ENCODE measurements around the gene SLC22A2.
A peak's percentile ranks its signal among the peaks of the same experiment; 100 is the strongest.

Gene SLC22A2

DNA sequence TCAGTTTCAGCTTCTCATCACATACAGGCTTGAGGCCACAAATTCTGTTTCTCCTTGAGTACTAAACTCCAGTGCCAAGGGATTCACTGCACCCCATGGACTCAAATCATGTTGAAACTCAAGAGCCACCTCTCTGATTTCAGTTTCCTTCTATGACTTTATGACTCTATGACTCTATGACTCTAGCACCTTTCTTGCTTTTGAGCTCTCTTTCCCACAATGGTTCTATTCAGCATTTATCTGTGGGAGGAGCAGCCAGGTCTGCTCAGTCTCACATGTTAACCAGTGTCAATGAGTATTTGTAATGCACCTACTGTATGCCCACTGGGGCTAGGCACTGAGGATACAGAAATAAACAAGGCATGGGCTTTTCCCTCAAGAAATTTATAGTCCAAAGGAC lies 14.6 kb upstream of the SLC22A2 start:
- DNase-seq, result no peak

DNA sequence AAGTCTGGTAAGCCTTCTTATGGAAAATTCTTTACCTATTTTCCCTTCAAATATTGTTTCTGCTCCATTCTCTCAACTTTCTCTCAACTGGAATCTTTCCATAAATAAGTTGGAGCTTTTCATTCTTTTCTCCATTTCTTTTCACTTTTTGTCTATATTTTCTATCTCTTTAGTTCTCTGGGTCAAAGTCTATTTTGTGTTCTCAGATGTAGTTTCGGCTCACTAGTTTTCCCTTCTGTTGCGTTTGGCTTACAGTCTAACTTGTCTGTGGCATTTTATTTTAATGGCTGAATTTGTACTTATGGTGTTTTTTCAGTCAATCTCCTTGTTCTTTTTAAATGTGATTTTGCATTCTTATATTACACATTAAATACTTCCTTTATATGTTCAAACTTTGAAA lies 14.1 kb upstream of the SLC22A2 start:
- DNase-seq, result no peak

GRCh38 chr6:160270347-160270746 lies 11.7 kb upstream of the SLC22A2 start:
- DNase-seq, result peak; percentile 43

- DNase-seq, result no peak
These were observed 11.2 kb upstream of the SLC22A2 start for GRCh38 chr6:160269771-160270170.

DNA sequence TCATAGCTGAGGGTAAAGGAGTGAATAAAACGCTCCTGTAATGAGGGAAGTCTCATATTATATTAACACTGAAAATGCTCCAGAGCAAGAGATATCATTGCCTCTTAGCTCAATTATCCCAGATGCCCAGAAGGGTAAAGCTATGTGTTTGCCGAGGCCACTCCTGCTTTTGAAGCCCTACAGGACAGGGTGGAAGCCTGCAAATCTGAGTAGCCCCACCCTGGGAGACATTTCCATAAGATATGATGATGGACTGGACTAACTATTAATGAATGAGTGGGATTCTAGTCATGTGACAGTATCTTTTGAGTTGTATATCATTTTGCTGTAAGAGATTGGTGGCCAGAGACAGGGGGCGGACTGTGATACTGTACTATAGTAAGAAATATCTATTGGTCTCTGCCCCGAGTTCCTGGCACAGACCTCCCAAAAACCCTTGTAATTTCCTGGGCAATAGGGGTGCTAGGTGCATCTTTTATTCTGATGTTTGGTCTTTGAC lies 10.5 kb upstream of the SLC22A2 start:
- no peak for DNase-seq

DNA sequence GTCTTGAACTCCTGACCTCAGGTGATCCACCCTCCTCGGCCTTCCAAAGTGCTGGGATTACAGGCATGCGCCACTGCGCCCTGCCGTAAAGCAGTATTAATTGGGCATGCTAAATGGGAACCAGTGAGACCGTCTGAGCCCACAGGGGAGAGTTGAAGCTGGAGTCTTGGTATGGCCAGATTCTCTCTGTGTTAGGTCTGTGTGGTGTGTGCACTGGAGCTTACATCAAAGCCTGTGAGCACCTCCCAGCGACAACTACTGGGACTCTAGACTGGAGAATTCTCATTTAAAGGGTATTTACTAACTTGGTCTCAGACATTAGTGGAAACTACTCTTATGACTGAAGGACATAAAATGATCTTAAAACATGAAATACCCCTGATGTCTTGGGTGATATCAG lies 8.5 kb upstream of the SLC22A2 start:
- no peak for DNase-seq

GRCh38 chr6:160265869-160266476 lies 7.4 kb upstream of the SLC22A2 start:
- DNase-seq, result no peak

DNA sequence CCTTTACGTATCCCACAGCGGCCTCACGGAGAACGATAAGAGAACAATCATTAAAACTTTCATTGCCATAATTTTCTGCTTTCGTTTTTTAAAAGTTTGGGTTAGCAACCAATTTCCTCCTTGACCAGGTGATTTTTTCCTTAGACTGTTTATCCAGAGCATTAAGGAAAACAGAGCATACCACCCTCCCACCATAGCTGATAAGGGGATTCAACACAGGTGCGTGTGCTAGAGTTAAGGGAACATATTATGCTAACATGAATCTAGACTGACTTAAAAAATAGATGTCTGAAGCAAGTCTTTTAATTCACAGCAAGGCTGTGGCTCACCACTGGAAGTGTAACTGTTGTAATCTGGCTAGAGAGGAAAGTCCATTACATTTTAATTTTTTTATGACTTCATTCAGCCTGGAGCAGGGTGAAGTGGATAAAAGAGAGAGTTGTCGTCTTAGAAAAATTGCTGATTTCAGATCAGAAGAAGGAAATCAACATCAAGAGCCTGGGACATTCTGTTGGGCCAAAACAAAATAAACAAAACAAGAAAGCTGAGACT lies 5.5 kb upstream of the SLC22A2 start:
- DNase-seq, result no peak

- no peak for DNase-seq
These were observed 4.7 kb upstream of the SLC22A2 start for GRCh38 chr6:160263196-160263939.

- peak; percentile 61 for DNase-seq
These were observed 3.5 kb upstream of the SLC22A2 start for GRCh38 chr6:160261991-160262680.

GRCh38 chr6:160260803-160261450 lies 2.3 kb upstream of the SLC22A2 start:
- peak; percentile 62 for DNase-seq

GRCh38 chr6:160260367-160260766 lies 1.7 kb upstream of the SLC22A2 start:
- peak; percentile 36 for DNase-seq

DNA sequence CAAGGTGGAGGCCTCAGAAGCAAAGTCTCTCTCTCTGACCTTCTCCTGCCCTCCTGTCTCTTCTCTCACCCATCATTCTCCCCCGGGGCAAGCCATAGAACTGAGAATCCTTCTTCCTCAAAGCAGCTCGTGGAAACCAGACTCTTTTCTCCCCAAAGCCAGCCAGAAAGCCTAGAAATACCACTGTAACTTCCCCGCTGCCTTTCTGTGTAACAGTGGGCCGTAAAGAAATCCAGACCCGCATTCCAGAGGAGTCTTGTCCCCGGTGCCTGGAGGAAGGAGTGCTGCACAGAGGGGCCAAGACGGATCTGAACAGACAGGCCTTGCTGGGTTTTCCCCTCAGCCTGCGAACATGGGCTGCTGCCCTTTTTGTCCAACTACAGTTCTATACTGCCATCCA lies 977 bp upstream of the SLC22A2 start:
- DNase-seq, result peak; percentile 96

DNA sequence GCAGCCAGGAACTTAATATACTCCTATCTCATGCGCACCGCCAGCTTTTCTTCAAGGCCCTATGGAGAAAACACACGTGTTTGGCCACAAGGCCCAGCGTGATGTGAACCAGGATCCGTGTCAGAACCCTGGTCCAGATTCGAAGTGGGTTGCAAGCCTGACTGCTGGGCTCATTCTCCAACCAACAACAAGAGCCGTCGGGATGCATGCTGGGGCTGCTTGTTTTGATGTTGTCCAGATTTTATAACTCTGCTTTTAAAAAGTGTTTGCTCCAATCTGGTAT lies 463 bp upstream of the SLC22A2 start:
- DNase-seq, result no peak

- no peak for DNase-seq
These were observed 2.2 kb downstream of the SLC22A2 start for GRCh38 chr6:160256445-160256844.

DNA sequence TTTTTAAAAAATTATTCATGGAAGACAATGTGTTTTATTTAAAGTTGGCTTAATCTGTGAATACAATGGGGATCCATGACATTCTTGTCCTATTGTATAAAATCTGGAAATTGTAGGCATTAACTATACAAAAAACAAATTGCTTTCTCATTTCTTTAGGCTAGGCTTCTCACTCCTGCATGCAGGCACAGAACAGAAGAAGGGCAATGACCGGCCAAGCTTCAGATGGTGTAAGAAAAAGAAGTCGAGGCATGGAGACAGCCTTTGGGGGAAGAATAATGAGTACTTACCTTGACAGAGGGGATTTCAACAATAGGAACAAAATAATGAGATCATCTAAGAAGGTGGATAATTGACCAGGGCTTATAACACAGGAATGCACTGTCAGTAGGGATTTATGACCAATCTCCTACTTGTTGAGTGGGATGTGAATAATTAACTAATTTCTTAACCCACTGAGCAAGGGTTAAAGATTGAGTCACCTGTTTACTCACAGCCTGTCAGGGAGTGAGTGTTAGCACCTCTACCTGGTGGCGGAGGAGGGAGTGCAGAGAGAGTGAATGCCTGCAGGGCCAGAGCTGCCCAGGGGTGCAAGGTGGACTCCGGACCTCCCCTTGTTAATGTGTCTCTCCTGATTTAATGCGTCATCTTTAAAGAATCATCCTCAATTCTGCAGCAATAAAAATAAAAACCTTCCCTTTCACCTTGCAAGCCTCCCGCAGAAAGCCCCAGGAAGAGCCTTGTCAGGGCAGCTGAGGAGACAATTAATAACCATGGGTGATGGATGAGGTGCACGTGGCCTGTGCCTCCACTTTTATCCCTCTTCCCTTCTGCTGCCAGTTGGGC lies 3.9 kb downstream of the SLC22A2 start:
- no peak for DNase-seq

DNA sequence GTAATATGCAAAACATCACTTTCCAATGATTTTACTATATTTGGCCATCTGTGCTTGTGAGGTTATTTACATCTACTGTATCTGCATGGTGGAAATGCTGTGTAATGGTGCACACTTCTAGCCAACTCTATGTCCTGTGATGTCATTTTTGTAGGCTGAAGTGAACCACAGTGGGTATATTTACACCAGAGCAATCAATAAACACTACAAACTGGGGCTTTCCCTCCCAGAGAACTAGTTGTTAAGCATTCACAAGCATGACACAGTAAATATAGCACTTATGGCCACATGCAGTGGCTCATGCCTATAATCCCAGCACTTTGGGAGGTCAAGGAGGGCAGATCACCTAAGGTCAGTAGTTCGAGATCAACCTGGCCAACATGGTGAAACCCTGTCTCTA lies 4.9 kb downstream of the SLC22A2 start:
- DNase-seq, result no peak

GRCh38 chr6:160253292-160253691 lies 5.3 kb downstream of the SLC22A2 start:
- no peak for DNase-seq

- no peak for DNase-seq
These were observed 6.4 kb downstream of the SLC22A2 start for GRCh38 chr6:160252073-160252813.

- DNase-seq, result no peak
These were observed 8.9 kb downstream of the SLC22A2 start for GRCh38 chr6:160249671-160250070.

- no peak for DNase-seq
These were observed 10.1 kb downstream of the SLC22A2 start for GRCh38 chr6:160248538-160248937.

DNA sequence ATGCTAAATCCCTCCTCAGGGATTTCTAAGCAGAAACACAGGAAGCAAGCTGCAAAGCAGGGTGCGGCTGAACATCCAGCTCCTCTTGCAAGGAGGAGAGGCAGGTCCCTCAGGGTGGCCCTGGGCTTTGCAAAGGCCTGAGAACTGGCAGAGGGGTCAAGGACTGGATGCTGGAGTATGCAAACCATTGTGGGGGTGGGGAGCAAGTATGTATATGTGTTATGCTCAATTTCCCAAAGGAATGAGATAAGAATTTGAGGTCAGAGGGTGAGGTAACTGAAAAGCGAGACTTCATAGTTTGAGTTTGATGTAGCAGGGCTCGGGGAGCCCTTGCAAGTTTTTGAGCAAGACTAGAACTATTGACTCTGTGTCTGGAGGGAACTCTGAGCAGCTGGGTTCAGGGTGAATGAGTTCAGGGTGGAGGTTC lies 11.2 kb downstream of the SLC22A2 start:
- DNase-seq, result no peak
